HL-60 (cell line): ENCODE measurements around the gene AUP1.

Source experiments
- CTCF ChIP-seq: IDR thresholded peaks from one replicate; pipeline ENCODE4 v1.5.1; 2011; ENCODE audit warnings: low read length, control low read depth, inconsistent platforms; ENCODE audit not compliant: insufficient read depth
- POLR2AphosphoS5 ChIP-seq: IDR thresholded peaks from 2 replicates; pipeline ENCODE4 v1.6.1; 2012; ENCODE audit warnings: low read depth

- TF ChIP-seq CTCF (no peak), POLR2AphosphoS5 (peak; percentile 37; the same call in 1 of the 2 replicates)
Observed at GRCh38 chr2:74525717-74526648, 3.5 kb downstream of the AUP1 start, which contains the start of gene DQX1.
